H9 (cell line): ENCODE data around the gene CHD6. TPM values are rescaled to one million over a fixed set of nuclear protein-coding genes. Genes with fewer than 3 reads are reported as not detected.

ENCODE experiments used
- DNase-seq: peaks from one replicate; pipeline ENCODE4 v3.0.0-alpha.2; 2017
- H2AFZ ChIP-seq: one replicate; pipeline ENCODE4 v1.6.1; 2013; ENCODE audit warnings: mild to moderate bottlenecking, low read length, control low read depth, moderate library complexity
- H2AK5ac ChIP-seq: 2 replicates; pipeline ENCODE4 v1.6.1; 2013; ENCODE audit warnings: low read length, control low read depth, mixed read lengths; ENCODE audit not compliant: insufficient read length
- H2BK120ac ChIP-seq: one replicate; pipeline ENCODE4 v1.6.1; 2013; ENCODE audit warnings: low read depth, mild to moderate bottlenecking, low read length, control low read depth, inconsistent platforms; ENCODE audit not compliant: poor library complexity, severe bottlenecking
- H2BK12ac ChIP-seq: 2 replicates; pipeline ENCODE4 v1.6.1; 2013; ENCODE audit warnings: low read length, control low read depth, mixed read lengths, low read depth; ENCODE audit not compliant: insufficient read length
- H2BK15ac ChIP-seq: 2 replicates; pipeline ENCODE4 v1.6.1; 2013; ENCODE audit warnings: low read depth, low read length, control low read depth
- H2BK20ac ChIP-seq: one replicate; pipeline ENCODE4 v1.6.1; 2013; ENCODE audit warnings: low read depth, mild to moderate bottlenecking, low read length, control low read depth, inconsistent platforms; ENCODE audit not compliant: poor library complexity, severe bottlenecking
- H2BK5ac ChIP-seq: 2 replicates; pipeline ENCODE4 v1.6.1; 2013; ENCODE audit warnings: low read length, control low read depth, mixed read lengths; ENCODE audit not compliant: insufficient read length
- H3K14ac ChIP-seq: 2 replicates; pipeline ENCODE4 v1.6.1; 2013; ENCODE audit warnings: low read length, control low read depth; ENCODE audit not compliant: insufficient read depth
- H3K18ac ChIP-seq: 2 replicates; pipeline ENCODE4 v1.6.1; 2013; ENCODE audit warnings: low read depth, mild to moderate bottlenecking, mixed read lengths, low read length, control low read depth; ENCODE audit not compliant: insufficient read length
- H3K23ac ChIP-seq: 2 replicates; pipeline ENCODE4 v1.6.1; 2013; ENCODE audit warnings: low read length, control low read depth, mixed read lengths, low read depth; ENCODE audit not compliant: insufficient read length
- H3K23me2 ChIP-seq: 2 replicates; pipeline ENCODE4 v1.6.1; 2013; ENCODE audit warnings: low read depth, mild to moderate bottlenecking, mixed read lengths, low read length, control low read depth; ENCODE audit not compliant: insufficient read length, poor library complexity, severe bottlenecking
- H3K27ac ChIP-seq: 2 replicates; pipeline ENCODE4 v1.5.1; 2013; ENCODE audit warnings: low read length, control low read depth, mixed read lengths, low read depth; ENCODE audit not compliant: insufficient read length
- H3K27me3 ChIP-seq: 2 replicates; pipeline ENCODE4 v1.6.1; 2013; ENCODE audit warnings: low read length, control low read depth, inconsistent platforms; ENCODE audit not compliant: insufficient read depth
- H3K4ac ChIP-seq: 2 replicates; pipeline ENCODE4 v1.6.1; 2013; ENCODE audit warnings: low read depth, mild to moderate bottlenecking, control low read depth, inconsistent platforms, low read length, moderate library complexity
- H3K4me1 ChIP-seq: 2 replicates; pipeline ENCODE4 v1.6.1; 2013; ENCODE audit warnings: low read length, control low read depth, inconsistent platforms; ENCODE audit not compliant: insufficient read depth
- H3K4me2 ChIP-seq: 2 replicates; pipeline ENCODE4 v1.6.1; 2013; ENCODE audit warnings: low read length, control low read depth, mixed read lengths; ENCODE audit not compliant: insufficient read length, insufficient read depth
- H3K56ac ChIP-seq: 2 replicates; pipeline ENCODE4 v1.6.1; 2013; ENCODE audit warnings: low read depth, mild to moderate bottlenecking, mixed read lengths, low read length, control low read depth; ENCODE audit not compliant: insufficient read length
- H3K79me1 ChIP-seq: 2 replicates; pipeline ENCODE4 v1.6.1; 2013; ENCODE audit warnings: low read depth, mild to moderate bottlenecking, moderate library complexity, low read length, control low read depth, inconsistent platforms; ENCODE audit not compliant: insufficient read depth, poor library complexity, severe bottlenecking
- H3K79me2 ChIP-seq: 2 replicates; pipeline ENCODE4 v1.6.1; 2013; ENCODE audit warnings: low read length, control low read depth, inconsistent platforms; ENCODE audit not compliant: insufficient read depth
- H3K9ac ChIP-seq: 2 replicates; pipeline ENCODE4 v1.6.1; 2013; ENCODE audit warnings: low read length, control low read depth, mixed read lengths; ENCODE audit not compliant: insufficient read length; ENCODE audit errors: extremely low read depth
- H3K9me3 ChIP-seq: one replicate; pipeline ENCODE4 v1.6.1; 2013; ENCODE audit warnings: low read depth, low read length, inconsistent platforms; ENCODE audit not compliant: control insufficient read depth
- H3T11ph ChIP-seq: one replicate; pipeline ENCODE4 v1.6.1; 2013; ENCODE audit warnings: mild to moderate bottlenecking, low read length, control low read depth, inconsistent platforms
- H4K20me1 ChIP-seq: one replicate; pipeline ENCODE4 v1.6.1; 2013; ENCODE audit not compliant: control insufficient read depth, insufficient read length, insufficient read depth
- H4K5ac ChIP-seq: 2 replicates; pipeline ENCODE4 v1.6.1; 2013; ENCODE audit warnings: low read depth, mild to moderate bottlenecking, mixed read lengths, low read length, control low read depth; ENCODE audit not compliant: insufficient read length
- H4K8ac ChIP-seq: replicated peaks from 2 replicates; pipeline ENCODE4 v1.6.1; 2013; ENCODE audit warnings: low read length, control low read depth, mixed read lengths, low read depth; ENCODE audit not compliant: insufficient read length
- H4K91ac ChIP-seq: 2 replicates; pipeline ENCODE4 v1.6.1; 2013; ENCODE audit warnings: low read depth, mild to moderate bottlenecking, moderate library complexity, mixed read lengths, low read length, control low read depth; ENCODE audit not compliant: insufficient read length
- H3K27ac Mint-ChIP-seq, 3 experiments: 2 replicates in 2 of 3; 3 replicates in 1 of 3; pipeline ENCODE4 v1.8.0; 2020 to 2021; ENCODE audit warnings: mixed read lengths in 3 of 3, mild to moderate bottlenecking in 1 of 3, moderate library complexity in 1 of 3
- H3K27me3 Mint-ChIP-seq: 2 replicates; pipeline ENCODE4 v1.8.0; 2021; ENCODE audit warnings: low read depth, mild to moderate bottlenecking, moderate library complexity, mixed read lengths
- H3K36me3 Mint-ChIP-seq, 3 experiments: 2 replicates in 2 of 3; 3 replicates in 1 of 3; pipeline ENCODE4 v1.8.0; 2020 to 2021; ENCODE audit warnings: low read depth in 3 of 3, mixed read lengths in 3 of 3; ENCODE audit not compliant: insufficient read depth in 1 of 3
- H3K4me1 Mint-ChIP-seq, 2 experiments: 2 replicates each; pipeline ENCODE4 v1.8.0; 2020; ENCODE audit warnings: mixed read lengths in 2 of 2
- H3K4me3 Mint-ChIP-seq, 2 experiments: 2 replicates in 1 of 2; 3 replicates in 1 of 2; pipeline ENCODE4 v1.8.0; 2020 to 2021; ENCODE audit warnings: mild to moderate bottlenecking in 2 of 2, mixed read lengths in 2 of 2, moderate library complexity in 1 of 2
- H3K9me3 Mint-ChIP-seq, 2 experiments: 2 replicates in 1 of 2; 3 replicates in 1 of 2; pipeline ENCODE4 v1.8.0; 2020; ENCODE audit warnings: mild to moderate bottlenecking in 2 of 2, mixed read lengths in 2 of 2, moderate library complexity in 1 of 2
- WGBS: extraction: QIAGEN DNeasy Blood & Tissue Kit; methylation state at CpG from one replicate; pipeline ENCODE4 v1.1.7; 2013; ENCODE audit warnings: missing lambda C conversion rate, low lambda C conversion rate, mixed read lengths; ENCODE audit not compliant: insufficient read length; ENCODE audit errors: extremely low coverage; 5-methylcytosine and 5-hydroxymethylcytosine counted together
- total RNA-seq: library from RNA; stranded (reverse); gene quantifications from 2 replicates; pipeline ENCODE4 v1.2.1, GENCODE V29; 2021
- TF ChIP-seq, protein P1 (sequence below): fragments of 200-600 bp; sonication (generic); conservative IDR thresholded peaks from 3 replicates; pipeline ENCODE4 v1.8.0; 2021; ENCODE audit warnings: antibody characterized with exemption, mild to moderate bottlenecking

The CHD6 gene
- total RNA-seq, 1 experiment from 2014 or later = 51.5 TPM

DNA sequence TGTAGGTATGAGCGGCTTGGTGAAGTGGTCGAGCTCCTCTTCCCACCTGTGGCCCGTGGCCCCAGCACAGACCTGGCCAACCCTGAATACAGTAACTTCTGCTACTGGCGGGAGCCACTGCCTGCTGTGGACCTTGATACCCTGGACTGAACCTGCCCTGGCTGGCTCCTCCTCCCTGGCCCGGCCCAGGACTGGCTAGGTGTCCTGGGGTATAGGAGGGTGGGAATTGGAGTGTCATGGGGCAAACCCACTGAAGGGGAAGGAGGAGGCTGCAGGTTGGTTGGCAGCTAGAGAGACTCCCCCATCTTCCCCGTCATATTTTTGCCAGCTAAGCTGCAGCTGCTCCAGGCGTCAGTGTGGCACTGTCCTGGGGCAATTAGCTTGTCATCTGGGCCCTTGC lies 259.5 kb downstream of the CHD6 start:
- Histone ChIP-seq H2AFZ (no peak overlapping the region), H3T11ph (no peak overlapping the region), H3K23me2 (no peaks in the 10 kb centered on the region), H2BK12ac (no peak overlapping the region), H4K20me1 (no peaks in the 10 kb centered on the region), H2BK120ac (no peak overlapping the region), H3K18ac (no peak overlapping the region), H3K9ac (no peak overlapping the region), H3K79me1 (no peaks in the 10 kb centered on the region), H3K23ac (no peak overlapping the region), H2BK20ac (no peak overlapping the region), H4K8ac (no peak overlapping the region), H4K5ac (no peak overlapping the region), H3K27me3 (no peaks in the 10 kb centered on the region), H2BK15ac (no peak overlapping the region), H3K56ac (no peak overlapping the region), H3K4ac (no peak overlapping the region), H3K9me3 (no peaks in the 10 kb centered on the region), H2AK5ac (no peak overlapping the region), H2BK5ac (no peak overlapping the region), H3K14ac (no peak overlapping the region), H3K4me2 (no peak overlapping the region), H4K91ac (no peak overlapping the region), H3K27ac (no peak overlapping the region), H3K4me1 (no peaks in the 10 kb centered on the region), H3K79me2 (no peaks in the 10 kb centered on the region)
- DNase-seq = peak; percentile 24
- no peaks in the 10 kb centered on the region for H3K27me3 Mint-ChIP-seq
- peaks cover 0 to 4% (median 3%) of the 10 kb centered on the region in 3 experiments; a peak in 2 of 7 replicates for H3K36me3 Mint-ChIP-seq
- H3K4me3 Mint-ChIP-seq = no peak overlapping the region
- TF ChIP-seq, protein P1, sequence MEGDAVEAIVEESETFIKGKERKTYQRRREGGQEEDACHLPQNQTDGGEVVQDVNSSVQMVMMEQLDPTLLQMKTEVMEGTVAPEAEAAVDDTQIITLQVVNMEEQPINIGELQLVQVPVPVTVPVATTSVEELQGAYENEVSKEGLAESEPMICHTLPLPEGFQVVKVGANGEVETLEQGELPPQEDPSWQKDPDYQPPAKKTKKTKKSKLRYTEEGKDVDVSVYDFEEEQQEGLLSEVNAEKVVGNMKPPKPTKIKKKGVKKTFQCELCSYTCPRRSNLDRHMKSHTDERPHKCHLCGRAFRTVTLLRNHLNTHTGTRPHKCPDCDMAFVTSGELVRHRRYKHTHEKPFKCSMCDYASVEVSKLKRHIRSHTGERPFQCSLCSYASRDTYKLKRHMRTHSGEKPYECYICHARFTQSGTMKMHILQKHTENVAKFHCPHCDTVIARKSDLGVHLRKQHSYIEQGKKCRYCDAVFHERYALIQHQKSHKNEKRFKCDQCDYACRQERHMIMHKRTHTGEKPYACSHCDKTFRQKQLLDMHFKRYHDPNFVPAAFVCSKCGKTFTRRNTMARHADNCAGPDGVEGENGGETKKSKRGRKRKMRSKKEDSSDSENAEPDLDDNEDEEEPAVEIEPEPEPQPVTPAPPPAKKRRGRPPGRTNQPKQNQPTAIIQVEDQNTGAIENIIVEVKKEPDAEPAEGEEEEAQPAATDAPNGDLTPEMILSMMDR = no peak
- peak overlapping the region in 1 of 3 experiments; percentile 65; a peak in 1 of 7 replicates for H3K27ac Mint-ChIP-seq
- no CpG with 5 or more reads among the region's 7 CpGs for WGBS
- 0 out of 4 replicates have a peak, but pooled peaks cover 0 to 3% of the 10 kb centered on the region in 2 experiments for H3K4me1 Mint-ChIP-seq
- no peaks in the 10 kb centered on the region for H3K9me3 Mint-ChIP-seq
